GM12878 (cell line): ENCODE data around the gene GUCA2A. TPM values are rescaled to one million over a fixed set of nuclear protein-coding genes. Genes with fewer than 3 reads are reported as not detected.

Experiments used
- ATAC-seq: fragments of 200-7000 bp; cut with Tn5 transposase; 3 replicates; pipeline ENCODE4 v1.9.1; 2020; ENCODE audit warnings: mild to moderate bottlenecking, moderate library complexity
- BruUV-seq: library from RNA; stranded (reverse); fragments of 400-500 nt; replicated peaks from 2 replicates; lab custom pipeline; 2021; lab: Mats Ljungman, UMichigan
- CTCF ChIA-PET: fragments of 300-600 bp; sonication (Branson Sonifier 250); formaldehyde crosslinking; extraction: SDS; loops from one replicate; lab custom pipeline; 2021; ENCODE audit warnings: inconsistent platforms; lab: Yijun Ruan, JAX
- POLR2A ChIA-PET: fragments of 350-600 bp; formaldehyde crosslinking; extraction: SDS; loops from one replicate; lab custom pipeline; 2021; ENCODE audit warnings: inconsistent platforms; lab: Charles Lee
- RAD21 ChIA-PET: fragments of 300-600 bp; sonication (Branson Sonifier 250); formaldehyde crosslinking; loops from one replicate; lab custom pipeline; 2023; ENCODE audit warnings: antibody characterized with exemption; ENCODE audit not compliant: unreplicated experiment; lab: Charles Lee
- SMC1A ChIA-PET: fragments of 300-600 bp; sonication (Branson Sonifier 250); formaldehyde crosslinking; loops from one replicate; lab custom pipeline; 2023; ENCODE audit not compliant: unreplicated experiment, uncharacterized antibody; lab: Charles Lee
- DNase-seq: peaks from one replicate; pipeline ENCODE4 v3.0.0-alpha.2; 2011; ENCODE audit warnings: low read depth, low spot score
- FAIRE-seq: peaks from 3 replicates; lab custom pipeline; 2011; peaks lifted over from hg19 to GRCh38; lab: Jason Lieb, UNC
- H2AFZ ChIP-seq: 2 replicates; pipeline ENCODE4 v1.6.0; 2011; ENCODE audit warnings: low read depth, low read length, control low read depth; ENCODE audit not compliant: control insufficient read depth
- H3K27ac ChIP-seq: 2 replicates; pipeline ENCODE4 v1.5.1; 2011; ENCODE audit warnings: control low read depth; ENCODE audit not compliant: control insufficient read depth, insufficient read depth
- H3K27me3 ChIP-seq, 2 experiments: replicated peaks in 1 of 2; 2 replicates each; pipeline versions ENCODE4 v1.6.0 to v1.6.1; 2011; ENCODE audit warnings: low read length in 1 of 2; ENCODE audit not compliant: control insufficient read depth in 2 of 2, insufficient read depth in 2 of 2
- H3K36me3 ChIP-seq, 2 experiments: 2 replicates each; pipeline ENCODE4 v1.5.1; 2011; ENCODE audit warnings: low read length in 1 of 2; ENCODE audit not compliant: control insufficient read depth in 2 of 2, insufficient read depth in 2 of 2
- H3K4me1 ChIP-seq: 2 replicates; pipeline ENCODE4 v1.6.1; 2011; ENCODE audit warnings: mild to moderate bottlenecking, low read length, moderate library complexity, mixed read lengths; ENCODE audit not compliant: control insufficient read depth, insufficient read depth
- H3K4me2 ChIP-seq: 2 replicates; pipeline ENCODE4 v1.6.0; 2011; ENCODE audit warnings: control low read depth; ENCODE audit not compliant: control insufficient read depth, insufficient read depth
- H3K4me3 ChIP-seq: fragments of 200-600 bp; sonication (generic); 2 replicates; pipeline ENCODE4 v1.5.1; 2016
- H3K79me2 ChIP-seq: 2 replicates; pipeline ENCODE4 v1.6.0; 2011; ENCODE audit warnings: low read length; ENCODE audit not compliant: control insufficient read depth, insufficient read depth
- H3K9ac ChIP-seq: 2 replicates; pipeline ENCODE4 v1.8.0; 2011; ENCODE audit warnings: low read length, control low read depth, mixed read lengths; ENCODE audit not compliant: control insufficient read depth, insufficient read depth
- H3K9me3 ChIP-seq: replicated peaks from 3 replicates; pipeline ENCODE4 v1.5.1; 2011; ENCODE audit warnings: mild to moderate bottlenecking, low read length; ENCODE audit not compliant: control insufficient read depth, insufficient read depth
- H4K20me1 ChIP-seq: 2 replicates; pipeline ENCODE4 v1.6.0; 2011; ENCODE audit not compliant: control insufficient read depth, insufficient read depth
- CBX3 ChIP-seq: fragments of 200-600 bp; sonication (generic); IDR thresholded peaks from 2 replicates; pipeline ENCODE4 v1.6.1; 2016; ENCODE audit warnings: low read depth, borderline replicate concordance
- ELK1 ChIP-seq: IDR thresholded peaks from 2 replicates; pipeline ENCODE4 v1.6.1; 2012; ENCODE audit warnings: low read depth, low read length, improper control_type of control experiment
- EZH2 ChIP-seq: IDR thresholded peaks from 2 replicates; pipeline ENCODE4 v1.6.1; 2012; ENCODE audit warnings: low read depth, mild to moderate bottlenecking, control low read depth, inconsistent platforms, low read length, borderline replicate concordance; ENCODE audit not compliant: control insufficient read depth
- JUND ChIP-seq: IDR thresholded peaks from 2 replicates; pipeline ENCODE4 v1.6.1; 2012; ENCODE audit warnings: low read depth, mild to moderate bottlenecking, low read length, improper control_type of control experiment, moderate library complexity
- MAX ChIP-seq: IDR thresholded peaks from 2 replicates; pipeline ENCODE4 v1.6.1; 2012; ENCODE audit warnings: low read depth, low read length, improper control_type of control experiment
- MLLT1 ChIP-seq: fragments of 450-650 bp; IDR thresholded peaks from 2 replicates; pipeline ENCODE4 v1.6.1; 2016; ENCODE audit warnings: mild to moderate bottlenecking
- NR2F1 ChIP-seq: fragments of 450-650 bp; conservative IDR thresholded peaks from 2 replicates; pipeline ENCODE4 v1.6.1; 2017; ENCODE audit warnings: mild to moderate bottlenecking
- SP1 ChIP-seq: IDR thresholded peaks from one replicate; pipeline ENCODE4 v1.6.1; 2011; ENCODE audit warnings: low read depth, low read length
- TBL1XR1 ChIP-seq: IDR thresholded peaks from 2 replicates; pipeline ENCODE4 v1.6.1; 2012; ENCODE audit warnings: low read depth, low read length, improper control_type of control experiment
- TCF12 ChIP-seq: IDR thresholded peaks from 2 replicates; pipeline ENCODE4 v1.6.1; 2011; ENCODE audit warnings: low read depth, mild to moderate bottlenecking, low read length
- TCF7 ChIP-seq: IDR thresholded peaks from 2 replicates; pipeline ENCODE4 v1.6.1; 2014; ENCODE audit warnings: antibody characterized with exemption, borderline replicate concordance
- WGBS: methylation state at CpG from one replicate; pipeline ENCODE4 v1.1.6; 2016; ENCODE audit warnings: low lambda C conversion rate; ENCODE audit not compliant: insufficient replicate concordance, insufficient coverage; ENCODE audit errors: missing lambda C conversion rate; 5-methylcytosine and 5-hydroxymethylcytosine counted together
- in situ Hi-C: fragments of 300-500 bp; cut with MboI; formaldehyde crosslinking; loops from 9 replicates; pipeline ENCODE4 v1.14.3; 2018; ENCODE audit warnings: mixed read lengths
- intact Hi-C: fragments of 100-400 bp; cut with micrococcal nuclease; formaldehyde crosslinking; loops from one replicate; pipeline ENCODE4 v1.14.2; 2022; ENCODE audit not compliant: unreplicated experiment
- polyA plus RNA-seq, 11 experiments: library from polyadenylated mRNA; depleted of rRNA in 4 of 11; unstranded in 6 of 11; stranded (reverse) in 5 of 11; fragments of >200 nt; fragmentation: Nextera tagmentation in 4 of 11; fragmentation: Illumina TruSeq in 1 of 11; extraction: Ambion mirVana in 4 of 11; extraction: Trizol in 1 of 11; gene quantifications; 1 replicate in 1 of 11; 2 replicates in 10 of 11; pipeline versions ENCODE4 v1.2.1 to v1.2.3, GENCODE V29; 2011 to 2016; ENCODE audit warnings: inconsistent platforms in 2 of 11, missing spikeins in 2 of 11, low read depth in 1 of 11
- total RNA-seq, 4 experiments: library from RNA; depleted of rRNA in 3 of 4; stranded (reverse); fragments of >200 nt in 3 of 4; fragmentation: Illumina TruSeq in 1 of 4; extraction: Trizol in 1 of 4; gene quantifications; 2 replicates each; pipeline versions ENCODE4 v1.2.1 to v1.2.3, GENCODE V29; 2013 to 2021

The GUCA2A gene
- total and polyA plus RNA-seq, 10 of the 15 experiments (the other 5 are each of a cell fraction or from before 2014, with no cell fraction given), result not detected

DNA sequence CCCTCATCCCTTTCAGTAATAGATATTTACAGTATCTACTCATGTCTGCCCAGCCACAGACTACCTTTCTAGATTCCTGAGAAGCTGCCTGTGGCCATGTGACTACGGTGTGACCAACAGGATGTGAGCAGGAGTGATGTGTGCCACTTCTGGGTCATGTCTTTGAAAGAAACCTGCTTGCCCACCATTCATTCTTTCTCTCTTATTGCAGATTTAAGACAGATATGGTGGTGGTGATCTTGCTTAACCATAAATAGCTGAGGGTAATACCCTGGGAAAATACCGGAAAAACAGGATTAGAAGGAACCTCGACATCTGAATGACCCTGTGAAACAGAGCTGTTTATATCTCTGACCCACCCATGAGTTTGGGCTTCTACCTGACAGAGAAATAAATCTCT is 41.6 kb upstream of the GUCA2A start:
- Histone ChIP-seq H3K9ac (no peak overlapping the region), H3K4me1 (no peaks in the 10 kb centered on the region), H3K4me2 (no peak overlapping the region), H3K79me2 (peaks cover 2% of the 10 kb centered on the region), H2AFZ (no peak overlapping the region), H3K4me3 (no peak overlapping the region), H3K36me3 (peaks cover 2 to 12% of the 10 kb centered on the region in 2 experiments; a peak in 3 of 4 replicates), H3K27me3 (no peaks in the 10 kb centered on the region), H3K27ac (no peak overlapping the region), H3K9me3 (peaks cover 7% of the 10 kb centered on the region; the same call in 2 of the 3 replicates), H4K20me1 (no peaks in the 10 kb centered on the region)
- in situ Hi-C loops (no loop called here), intact Hi-C loops (no loop called here)
- no TSS peak for BruUV-seq
- ChIA-PET CTCF (no interaction called here), RAD21 (no interaction called here), POLR2A (no interaction called here), SMC1A (interaction anchor here (1.5 kb wide), 1 partner anchor 12 kb away, joined by 3 read pairs; no protein-coding TSS in a partner anchor)
- WGBS, result 88% methylated on average over 3 of the region's 3 CpGs
- FAIRE-seq (no peak), ATAC-seq (no peak), DNase-seq (no peak)
- TF ChIP-seq SP1, result no peak
- TF ChIP-seq MLLT1, result no peak
- TF ChIP-seq NR2F1, result no peak
- TF ChIP-seq TCF12, result no peak
- TF ChIP-seq TCF7, result no peak
- no peak for TF ChIP-seq JUND
- no peak for TF ChIP-seq ELK1
- no peak for TF ChIP-seq MAX
- TF ChIP-seq EZH2, result no peak
- TF ChIP-seq TBL1XR1, result no peak
- no peak for TF ChIP-seq CBX3
